Thyroid gland (tissue), 4 donors: ENCODE data around the gene PARD3. TPM values are rescaled to one million over a fixed set of nuclear protein-coding genes. Genes with fewer than 3 reads are reported as not detected.
"Not testable (repeated sequence)": the region's sequence is repeated elsewhere in the genome, so short reads cannot be mapped to it uniquely, and the experiment has no call there.

Experiments
- DNase-seq, 2 donors: peaks; one replicate each; pipeline ENCODE4 v3.0.0-alpha.2; 2019
- H3K27ac ChIP-seq, 3 donors: fragments of 200-600 bp; sonication (generic); 1 replicate in 2 of 3; 2 replicates in 1 of 3; pipeline ENCODE4 v1.5.1; 2016 to 2019; ENCODE audit warnings: mild to moderate bottlenecking in 1 of 3, moderate library complexity in 1 of 3
- H3K27me3 ChIP-seq: fragments of 200-600 bp; sonication (generic); one replicate; pipeline ENCODE4 v1.5.1; 2019
- H3K36me3 ChIP-seq, 2 donors: fragments of 200-600 bp; sonication (generic); one replicate each; pipeline ENCODE4 v1.5.1; 2016 to 2019
- H3K4me1 ChIP-seq, 2 donors: fragments of 200-600 bp; sonication (generic); one replicate each; pipeline ENCODE4 v1.5.1; 2017 to 2019
- H3K4me3 ChIP-seq, 3 donors: fragments of 200-600 bp; sonication (generic); replicated peaks in 1 of 3; 1 replicate in 2 of 3; 2 replicates in 1 of 3; pipeline ENCODE4 v1.5.1; 2016; ENCODE audit warnings: mild to moderate bottlenecking in 1 of 3
- H3K9me3 ChIP-seq: fragments of 200-600 bp; sonication (generic); one replicate; pipeline ENCODE4 v1.5.1; 2017
- CTCF ChIP-seq, 6 experiments: fragments of 200-600 bp in 3 of 6; fragments of 450-650 bp in 3 of 6; sonication (generic) in 3 of 6; IDR thresholded peaks; one replicate each; pipeline ENCODE4 v1.5.1; 2016 to 2019; ENCODE audit warnings: antibody characterized with exemption in 6 of 6, mild to moderate bottlenecking in 2 of 6, inconsistent platforms in 1 of 6, moderate library complexity in 1 of 6
- POLR2A ChIP-seq, 2 donors: fragments of 450-650 bp; IDR thresholded peaks; one replicate each; pipeline ENCODE4 v1.6.1; 2017; ENCODE audit warnings: antibody characterized with exemption in 2 of 2, mild to moderate bottlenecking in 2 of 2, moderate library complexity in 1 of 2
- WGBS, 2 donors: methylation state at CpG; one replicate each; pipeline ENCODE4 v1.1.5; 2017; 5-methylcytosine and 5-hydroxymethylcytosine counted together
- intact Hi-C: fragments of 100-400 bp; cut with DNase I; formaldehyde crosslinking; loops from one replicate; pipeline ENCODE4 v1.15.1; 2023
- total RNA-seq, 4 donors: library from RNA; depleted of rRNA; stranded (reverse); fragments of >200 nt; gene quantifications; one replicate each; pipeline ENCODE4 v1.2.3, GENCODE V29; 2016

Gene PARD3
- total RNA-seq, 4 donors from 2014 or later, result 48.6 to 88.4 (median 57.7) TPM

GRCh38 chr10:34076443-34076842 lies 738.7 kb downstream of the PARD3 start:
- no peaks in the 10 kb centered on the region for H3K4me1 ChIP-seq
- no peaks in the 10 kb centered on the region for H3K36me3 ChIP-seq
- no peaks in the 10 kb centered on the region for H3K9me3 ChIP-seq
- intact Hi-C loops, result no loop called here
- TF ChIP-seq CTCF (IDR thresholded peaks at IDR 0.05) (no peak), POLR2A (IDR thresholded peaks at IDR 0.05) (no peak)
- H3K4me3 ChIP-seq, result no peak overlapping the region
- no peak for DNase-seq
- no peak overlapping the region for H3K27ac ChIP-seq
- H3K27me3 ChIP-seq, result no peaks in the 10 kb centered on the region

- H3K27ac ChIP-seq, result no peak overlapping the region
- WGBS, 2 donors, result 75 to 79% methylated on average over 6 of the region's 6 CpGs
- H3K4me3 ChIP-seq, result no peak overlapping the region
Measured at GRCh38 chr10:34075254-34075926, 739.7 kb downstream of the PARD3 start.

DNA sequence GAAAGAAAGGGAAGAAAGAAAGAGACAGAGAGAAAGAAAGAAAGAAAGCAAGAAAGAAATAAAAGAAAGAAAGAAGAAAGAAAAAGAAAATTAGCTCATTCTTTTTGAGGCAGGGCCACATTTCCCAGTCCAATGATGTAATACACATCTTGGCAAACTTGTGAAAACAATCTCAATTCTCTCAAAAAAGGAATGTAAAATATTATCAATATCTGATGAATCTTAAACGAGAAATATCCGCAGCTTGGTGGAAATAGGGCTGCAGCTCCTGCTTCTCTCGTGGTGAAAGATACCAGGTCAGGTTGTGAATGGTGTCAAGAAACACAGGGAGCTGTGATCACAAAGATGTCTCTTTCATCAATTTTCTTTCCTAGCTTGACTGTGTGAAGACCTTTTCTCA lies 741.0 kb downstream of the PARD3 start:
- no peaks in the 10 kb centered on the region for H3K4me1 ChIP-seq
- no peak overlapping the region for H3K27ac ChIP-seq
- no peaks in the 10 kb centered on the region for H3K9me3 ChIP-seq
- no peaks in the 10 kb centered on the region for H3K36me3 ChIP-seq
- no peak for TF ChIP-seq POLR2A (IDR thresholded peaks at IDR 0.05)
- TF ChIP-seq CTCF (IDR thresholded peaks at IDR 0.05), result no peak
- H3K4me3 ChIP-seq, result no peak overlapping the region
- H3K27me3 ChIP-seq, result no peaks in the 10 kb centered on the region
- DNase-seq, result no peak
- WGBS, 2 donors, result 85 to 90% methylated on average over 3 of the region's 3 CpGs
- intact Hi-C loops, result no loop called here

More at GRCh38 chr10:34075254-34075926, 739.7 kb downstream of the PARD3 start:
- Histone ChIP-seq H3K27me3 (no peaks in the 10 kb centered on the region), H3K9me3 (no peaks in the 10 kb centered on the region), H3K36me3 (no peaks in the 10 kb centered on the region), H3K4me1 (no peaks in the 10 kb centered on the region)
- intact Hi-C loops, result no loop called here
- DNase-seq, result no peak
- TF ChIP-seq POLR2A (IDR thresholded peaks at IDR 0.05) (no peak), CTCF (IDR thresholded peaks at IDR 0.05) (no peak)

DNA sequence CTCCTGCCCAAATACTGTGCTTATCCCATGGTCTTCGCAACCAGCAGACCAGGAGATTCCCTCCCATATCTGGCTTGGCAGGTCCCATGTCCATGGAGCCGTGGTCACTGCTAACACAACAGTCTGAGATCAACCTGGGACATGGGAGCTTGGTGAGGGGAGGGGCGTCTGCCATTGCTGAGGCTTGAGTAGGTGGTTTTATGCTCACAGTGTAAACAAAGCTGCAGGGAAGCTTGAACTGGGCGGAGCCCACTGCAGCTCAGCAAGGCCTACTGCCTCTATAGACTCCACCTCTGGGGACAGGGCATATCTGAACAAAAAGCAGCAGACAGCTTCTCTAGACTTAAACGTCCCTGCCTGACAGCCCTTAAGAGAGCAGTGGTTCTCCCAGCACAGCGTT lies 747.4 kb downstream of the PARD3 start:
- H3K9me3 ChIP-seq, H3K4me3 ChIP-seq, H3K27me3 ChIP-seq, H3K36me3 ChIP-seq, DNase-seq, intact Hi-C loops, H3K27ac ChIP-seq, H3K4me1 ChIP-seq: not testable (repeated sequence)
- WGBS, 2 donors, result 76 to 92% methylated on average over 3 to 6 of the region's 6 CpGs

DNA sequence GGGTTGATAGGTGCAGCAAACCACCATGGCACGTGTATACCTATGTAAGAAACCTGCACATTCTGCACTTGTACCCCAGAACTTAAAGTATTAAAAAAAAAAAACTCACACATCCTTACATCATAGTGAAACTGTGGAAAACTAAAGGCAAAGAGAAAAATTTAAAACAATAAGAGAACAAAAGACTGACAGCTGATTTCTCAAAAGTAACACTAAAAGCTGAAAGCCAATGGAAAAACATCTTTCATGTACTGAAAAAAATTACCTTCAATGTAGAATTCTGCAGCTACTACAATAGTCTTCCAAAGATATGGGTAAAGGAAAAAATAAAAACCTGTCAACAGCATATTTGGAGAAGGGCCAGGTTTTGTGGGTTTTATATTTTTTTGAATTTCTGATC lies 751.5 kb downstream of the PARD3 start:
- WGBS, 2 donors, result 94 to 100% methylated on average over 1 of the region's 1 CpG
- TF ChIP-seq POLR2A (IDR thresholded peaks at IDR 0.05), result no peak
- TF ChIP-seq CTCF (IDR thresholded peaks at IDR 0.05), result no peak
- intact Hi-C loops, result no loop called here
- no peaks in the 10 kb centered on the region for H3K27me3 ChIP-seq
- H3K36me3 ChIP-seq, result no peaks in the 10 kb centered on the region
- no peak overlapping the region for H3K4me3 ChIP-seq
- H3K27ac ChIP-seq, result no peak overlapping the region
- no peak for DNase-seq
- H3K4me1 ChIP-seq, result peaks cover 0 to 4% of the 10 kb centered on the region in 2 donors
- no peaks in the 10 kb centered on the region for H3K9me3 ChIP-seq
